GM18909 (cell line): ENCODE measurements around the gene FLNB.
"Not testable (repeated sequence)": the region's sequence is repeated elsewhere in the genome, so short reads cannot be mapped to it uniquely, and the experiment has no call there.

ENCODE experiments used
- ATAC-seq: cut with Tn5 transposase; IDR thresholded peaks from one replicate; pipeline ENCODE4 v1.9.1; 2021; ENCODE audit warnings: mild to moderate bottlenecking; ENCODE audit not compliant: unreplicated experiment, poor library complexity

The FLNB gene

DNA sequence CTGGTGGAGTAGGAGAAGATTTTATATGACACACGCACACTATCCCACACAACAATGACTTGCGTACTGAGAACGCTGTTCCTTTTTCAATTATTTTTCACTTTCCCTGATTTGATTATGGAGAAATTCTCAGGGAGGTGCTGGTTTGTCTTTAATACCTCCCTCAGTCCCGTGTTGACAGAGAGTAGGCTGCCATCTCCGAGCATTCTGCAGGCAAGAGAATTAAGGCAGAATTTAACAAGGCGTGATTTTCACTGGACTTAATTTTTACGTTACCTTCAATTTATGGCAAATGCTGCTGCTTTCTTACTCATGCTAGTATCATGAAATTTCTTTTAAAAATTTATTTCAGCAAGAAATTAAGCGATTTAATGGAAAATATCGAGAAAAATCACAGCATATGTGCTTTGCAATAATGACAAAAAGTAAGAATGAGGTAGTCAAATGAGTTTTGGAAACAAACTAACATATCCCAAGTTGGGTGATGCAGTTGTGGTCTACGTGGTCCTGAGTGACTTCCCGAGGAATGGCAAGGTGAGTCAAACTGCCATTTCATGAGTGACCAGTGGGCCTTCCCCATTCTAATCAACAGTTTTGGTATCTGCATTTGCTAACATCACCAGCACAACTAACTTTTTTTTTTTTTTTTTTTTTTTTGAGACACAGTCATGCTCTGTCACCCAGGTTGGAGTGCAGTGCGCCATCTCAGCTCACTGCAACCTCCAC lies 185.6 kb downstream of the FLNB start:
- ATAC-seq: no peak

DNA sequence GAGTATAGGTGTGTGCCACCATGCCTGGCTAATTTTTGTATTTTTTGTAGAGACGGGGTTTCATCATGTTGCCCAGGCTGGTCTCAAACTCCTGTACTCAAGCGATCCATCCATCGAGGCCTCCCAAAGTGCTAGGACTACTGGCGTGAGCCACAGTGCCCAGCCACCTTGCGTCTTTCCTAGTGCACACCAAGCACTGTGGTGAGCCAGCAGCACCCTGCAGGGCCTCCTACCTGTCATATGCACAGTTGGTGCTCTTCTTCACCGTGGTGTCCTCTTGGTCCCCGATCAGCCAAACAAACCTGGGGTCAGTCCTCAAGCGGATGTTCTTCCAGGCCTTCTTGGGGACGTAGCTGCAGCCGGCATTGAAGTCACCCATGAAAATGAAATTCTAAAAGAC lies 189.4 kb downstream of the FLNB start:
- ATAC-seq: no peak

DNA sequence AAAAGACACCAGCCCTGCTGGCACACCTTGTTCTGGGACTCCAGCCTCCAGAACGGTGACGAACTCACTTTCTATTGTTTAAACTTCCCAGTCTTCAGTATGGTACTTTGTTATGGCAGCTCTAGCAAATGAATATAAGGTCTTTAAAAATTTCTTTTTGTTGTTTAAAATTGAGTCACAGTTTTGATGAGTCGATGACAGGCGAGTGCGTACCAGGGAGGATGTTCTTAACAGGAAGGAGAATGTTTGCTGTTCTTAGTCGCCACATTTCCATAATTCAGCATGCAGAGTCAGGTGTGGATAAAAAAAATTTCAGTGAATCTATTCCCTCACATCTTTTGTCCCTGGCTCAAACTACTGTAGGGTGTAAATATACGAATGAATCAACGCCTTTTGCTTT lies 190.1 kb downstream of the FLNB start:
- ATAC-seq: no peak

DNA sequence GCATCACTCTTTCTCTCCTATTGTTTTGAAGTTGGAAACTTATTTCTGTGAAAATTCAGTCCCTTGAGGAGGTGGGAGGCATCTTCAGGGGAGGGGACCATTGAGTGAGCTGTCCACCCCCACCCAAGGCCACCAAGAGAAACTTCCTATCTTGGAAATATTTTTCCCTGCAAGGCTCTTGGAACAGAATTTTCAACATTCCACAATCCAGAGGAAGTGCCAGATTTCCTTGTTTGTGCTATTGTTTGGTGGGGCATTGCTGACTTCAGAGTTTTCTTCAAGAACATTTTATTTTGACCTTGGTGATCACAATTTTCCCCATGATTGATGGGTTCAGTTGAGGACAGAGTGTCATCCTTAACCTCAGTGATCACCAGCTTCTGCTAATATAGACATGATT lies 190.6 kb downstream of the FLNB start:
- ATAC-seq: no peak

DNA sequence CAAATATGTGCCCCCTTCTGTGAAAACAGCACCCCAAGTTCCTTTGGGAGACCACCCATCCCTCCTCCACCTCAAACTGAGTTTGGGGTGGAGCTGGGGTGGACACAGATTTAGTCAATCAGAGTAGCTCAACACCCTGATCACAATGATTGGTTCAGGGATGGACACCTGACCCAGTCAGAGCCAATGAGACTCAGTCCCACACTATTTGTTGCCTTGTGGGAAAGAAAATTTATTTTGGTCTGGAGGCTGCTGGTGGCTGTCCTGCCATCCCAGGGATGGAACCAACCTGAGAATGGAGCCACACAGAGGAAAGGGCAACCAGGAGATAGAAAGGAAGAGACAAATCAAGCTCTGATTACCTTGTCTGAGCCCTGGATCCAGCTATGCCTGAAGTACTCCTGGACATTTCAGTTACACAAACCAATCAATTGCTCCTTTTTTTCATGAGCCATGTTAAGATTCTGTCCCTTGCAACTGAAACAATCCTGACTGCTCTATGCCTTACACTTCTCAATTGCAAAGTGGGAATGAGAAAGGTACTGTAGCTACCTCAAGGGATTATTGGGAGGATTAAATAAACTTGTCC lies 192.0 kb downstream of the FLNB start:
- ATAC-seq: no peak

DNA sequence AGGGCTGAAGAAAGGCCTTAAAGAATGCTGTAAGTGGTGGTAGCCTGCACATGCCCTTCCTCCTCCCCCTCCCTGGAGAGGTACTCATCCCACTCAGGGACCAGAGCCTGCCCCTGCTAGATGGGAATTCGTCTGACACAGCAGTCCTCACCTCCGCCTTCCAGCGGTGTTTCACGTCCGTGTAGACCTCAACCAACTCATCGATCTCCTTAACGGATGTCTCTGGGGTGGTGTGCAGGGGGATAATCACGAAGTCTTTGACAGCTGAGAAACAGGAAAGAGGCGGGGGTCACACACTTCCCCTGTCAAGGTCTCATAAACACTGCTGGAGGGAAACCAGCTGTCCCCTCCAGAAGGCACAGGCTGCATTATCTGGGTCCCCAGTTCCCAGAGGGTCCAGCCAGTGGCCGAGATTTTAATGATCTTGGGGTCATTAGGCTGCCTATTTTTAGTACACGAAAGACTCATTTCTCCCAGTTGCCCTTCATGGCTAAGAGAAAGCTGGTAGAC lies 192.7 kb downstream of the FLNB start:
- no peak for ATAC-seq

DNA sequence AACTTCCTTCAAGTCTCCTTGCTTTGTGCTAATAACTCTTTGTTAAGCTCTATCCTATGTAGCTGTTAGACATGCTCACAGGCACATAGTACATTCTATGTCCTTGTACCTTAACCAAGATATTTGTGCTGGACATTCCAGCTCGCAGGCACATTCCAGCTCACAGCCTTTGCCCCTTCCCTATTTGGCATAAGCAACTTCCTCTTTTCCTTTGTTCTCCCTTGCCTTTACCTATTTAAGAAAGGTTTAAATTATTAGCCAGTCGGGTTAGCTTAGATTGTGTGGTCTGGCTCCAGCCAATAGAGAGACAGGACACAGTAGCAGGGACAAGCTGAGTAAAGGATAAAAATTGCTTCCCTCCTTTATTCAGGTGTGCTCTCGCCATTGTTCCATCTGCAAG lies 193.2 kb downstream of the FLNB start:
- not testable (repeated sequence) for ATAC-seq

DNA sequence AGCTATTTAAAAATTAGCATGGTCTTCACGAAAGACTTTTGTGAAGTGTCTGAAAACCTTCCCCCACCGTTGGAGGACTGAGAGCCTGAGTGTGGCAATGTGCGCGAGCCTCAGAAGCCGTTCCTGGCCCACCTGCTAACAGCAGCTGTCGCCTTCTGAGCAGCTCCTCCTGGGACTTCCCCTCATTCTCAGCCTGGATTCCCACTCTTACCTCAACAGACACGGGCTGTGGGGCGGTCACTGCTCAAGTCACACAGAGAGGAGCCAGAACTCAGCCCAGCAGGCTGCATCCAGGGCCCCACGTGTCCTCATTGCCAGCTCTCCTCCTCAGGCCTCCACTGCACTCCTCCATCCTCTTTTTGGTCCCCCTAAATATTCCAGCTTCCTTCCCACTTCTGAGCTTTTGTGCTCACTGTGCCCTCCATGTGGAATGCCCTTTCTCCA lies 194.7 kb downstream of the FLNB start:
- peak; percentile 77 for ATAC-seq

DNA sequence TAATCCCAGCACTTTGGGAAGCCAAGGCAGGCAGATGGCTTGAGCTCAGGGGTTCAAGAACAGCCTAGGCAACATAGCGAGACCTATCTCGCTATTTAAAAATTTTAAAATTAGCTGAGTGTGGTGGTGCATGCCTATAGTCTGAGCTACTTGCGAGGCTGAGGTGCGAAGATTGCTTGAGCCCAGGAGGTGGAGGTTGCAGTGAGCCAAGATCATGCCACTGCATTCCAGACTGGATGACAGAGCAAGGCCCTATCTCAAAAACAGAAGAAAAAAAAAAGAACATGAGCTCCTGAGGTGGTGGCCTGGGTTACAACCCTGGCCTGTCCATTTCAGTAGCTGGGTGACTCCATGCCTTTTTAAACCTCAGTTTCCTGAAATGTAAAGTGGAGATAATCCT lies 195.3 kb downstream of the FLNB start:
- ATAC-seq: no peak

DNA sequence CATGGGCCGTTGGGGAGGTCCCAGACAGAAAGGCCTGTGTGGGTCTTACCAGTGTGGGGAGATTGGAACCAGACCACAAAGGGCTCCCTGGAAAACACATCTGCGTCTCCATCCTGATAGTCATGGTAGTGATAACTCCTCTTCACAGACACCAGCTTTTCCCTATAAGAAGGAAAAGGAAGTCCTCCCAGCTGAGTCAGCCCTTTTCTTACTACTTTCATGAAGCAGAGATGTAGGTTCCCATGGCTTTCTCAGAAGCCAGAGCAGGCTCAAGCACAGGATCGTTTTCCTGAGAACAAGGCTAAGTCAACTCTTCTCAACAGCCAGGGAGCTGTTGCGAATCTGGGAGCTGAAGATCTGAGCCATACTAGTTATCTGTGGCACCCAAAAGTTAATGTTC lies 196.5 kb downstream of the FLNB start:
- no peak for ATAC-seq

DNA sequence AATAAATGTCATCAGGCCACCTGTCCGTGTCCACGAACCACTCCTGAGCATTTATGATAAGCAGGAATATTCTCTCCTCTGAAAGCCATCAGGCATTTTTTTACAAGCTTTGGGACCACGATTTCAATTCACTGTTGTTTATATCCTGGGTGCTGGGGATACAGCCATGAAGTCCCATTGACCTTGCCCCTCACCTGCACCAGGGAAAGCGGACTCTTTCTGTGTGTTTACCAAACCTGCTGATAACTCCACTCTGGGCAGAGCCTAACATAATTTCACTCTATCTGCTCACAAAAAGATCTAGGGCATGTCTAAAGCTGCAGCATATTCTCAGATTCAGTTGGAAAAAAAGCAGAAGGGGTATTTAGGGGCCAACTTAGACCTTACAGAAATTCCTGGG lies 197.8 kb downstream of the FLNB start:
- ATAC-seq: no peak

DNA sequence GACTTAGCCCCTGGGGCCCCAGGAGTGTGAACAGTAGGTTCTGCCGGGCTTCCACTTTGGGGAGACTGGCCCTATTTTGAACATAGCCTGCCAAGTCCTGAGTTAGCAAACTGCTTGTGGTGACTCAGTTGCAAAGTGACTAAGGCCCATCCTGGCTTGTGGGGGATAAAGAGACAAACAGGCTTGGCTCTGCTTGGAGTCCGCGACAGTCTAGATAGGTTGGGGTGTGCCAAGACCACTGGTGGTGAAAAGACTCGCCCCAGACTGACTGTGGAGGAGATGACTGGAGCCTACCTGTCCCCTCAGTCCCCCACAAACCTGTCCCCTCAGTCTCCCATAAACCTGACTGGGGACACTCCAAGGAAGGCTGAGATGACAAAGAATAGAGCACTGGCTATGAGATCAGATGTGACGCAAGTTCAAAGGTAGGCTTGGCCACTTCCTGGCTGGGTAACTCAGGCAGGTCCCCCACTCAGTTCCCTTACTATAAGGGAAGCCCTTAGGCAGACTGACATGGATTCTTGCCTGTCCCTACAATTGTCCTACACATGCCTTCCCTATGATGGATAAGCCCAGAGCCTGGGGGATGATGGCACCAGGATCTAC lies 198.3 kb downstream of the FLNB start:
- ATAC-seq: no peak

DNA sequence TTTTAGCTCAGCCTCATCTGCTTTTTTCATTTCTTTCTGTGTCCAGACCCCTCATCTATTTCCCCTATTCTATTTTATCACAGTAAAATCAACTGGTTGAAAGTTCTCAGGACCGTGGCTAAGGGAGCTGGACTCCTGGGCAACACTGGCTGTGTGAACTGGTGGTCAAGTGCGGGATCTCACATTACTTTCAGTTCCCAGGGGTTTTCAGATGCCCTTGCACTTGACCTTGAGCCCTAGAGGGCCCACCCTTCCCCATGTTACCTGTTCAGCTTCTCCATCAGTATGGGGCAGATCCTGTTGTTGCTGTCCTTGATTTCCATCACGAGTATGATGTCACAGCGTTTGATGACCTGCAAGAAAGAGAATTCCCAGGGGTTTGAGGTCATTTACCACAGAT lies 199.7 kb downstream of the FLNB start:
- no peak for ATAC-seq

DNA sequence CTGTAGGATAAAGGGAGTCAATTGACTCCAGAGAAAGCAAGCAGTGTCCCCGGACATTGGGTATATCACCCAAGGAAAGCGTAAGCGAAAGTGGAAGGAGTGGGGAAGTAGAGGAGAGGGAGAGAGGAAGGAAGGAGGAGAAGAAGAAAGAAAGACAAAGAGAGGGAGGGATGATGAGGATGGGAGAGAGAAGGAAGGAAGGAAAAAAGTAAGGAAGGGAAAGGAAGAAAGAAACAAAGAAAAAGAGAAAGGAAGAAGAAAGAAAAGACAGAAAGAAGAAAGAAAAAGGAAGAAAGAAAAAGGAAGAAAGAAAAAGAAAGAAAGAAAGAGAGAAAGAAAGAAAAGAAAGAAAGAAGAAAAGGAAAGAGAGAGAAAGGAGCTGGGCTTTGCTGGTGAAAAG lies 201.7 kb downstream of the FLNB start:
- ATAC-seq: no peak

DNA sequence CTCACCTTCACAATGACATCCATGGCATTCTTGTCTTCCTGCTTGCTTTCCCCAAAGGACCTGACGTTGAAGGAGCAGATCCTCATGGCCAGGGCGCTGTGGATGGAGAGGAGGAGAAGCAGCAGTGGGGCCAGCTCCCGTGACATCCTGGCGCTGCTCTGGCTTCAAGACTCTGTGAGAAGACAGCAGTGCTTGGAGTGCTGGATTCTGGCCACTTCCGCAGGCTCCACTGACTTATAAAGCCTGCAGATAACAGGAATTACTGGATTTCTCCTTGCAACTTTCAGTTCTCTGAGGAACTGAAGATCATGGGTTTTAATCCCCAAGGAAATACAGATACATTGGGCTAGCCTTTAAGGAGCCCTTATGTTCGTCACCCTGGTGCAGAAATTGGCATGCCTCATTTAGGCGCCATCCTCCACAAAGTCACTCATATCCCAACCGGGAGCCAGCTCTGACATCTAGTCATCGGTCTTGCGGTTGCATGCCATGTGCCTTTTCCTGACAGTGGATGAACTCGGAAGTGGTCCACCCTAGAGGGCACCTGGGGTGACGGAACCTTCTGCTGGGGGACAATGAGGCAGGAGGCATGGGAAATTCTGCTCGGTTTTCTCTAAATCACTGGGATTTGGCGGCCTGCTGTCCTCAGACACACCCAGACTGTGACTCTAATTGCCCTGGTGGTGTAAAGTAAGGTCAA lies 202.7 kb downstream of the FLNB start, which contains the start of gene DNASE1L3:
TSS of gene DNASE1L3 (minus strand) at position 212 of the 700 bp plus-strand sequence. CDS start at position 146, 66 bp downstream.
- no peak for ATAC-seq

DNA sequence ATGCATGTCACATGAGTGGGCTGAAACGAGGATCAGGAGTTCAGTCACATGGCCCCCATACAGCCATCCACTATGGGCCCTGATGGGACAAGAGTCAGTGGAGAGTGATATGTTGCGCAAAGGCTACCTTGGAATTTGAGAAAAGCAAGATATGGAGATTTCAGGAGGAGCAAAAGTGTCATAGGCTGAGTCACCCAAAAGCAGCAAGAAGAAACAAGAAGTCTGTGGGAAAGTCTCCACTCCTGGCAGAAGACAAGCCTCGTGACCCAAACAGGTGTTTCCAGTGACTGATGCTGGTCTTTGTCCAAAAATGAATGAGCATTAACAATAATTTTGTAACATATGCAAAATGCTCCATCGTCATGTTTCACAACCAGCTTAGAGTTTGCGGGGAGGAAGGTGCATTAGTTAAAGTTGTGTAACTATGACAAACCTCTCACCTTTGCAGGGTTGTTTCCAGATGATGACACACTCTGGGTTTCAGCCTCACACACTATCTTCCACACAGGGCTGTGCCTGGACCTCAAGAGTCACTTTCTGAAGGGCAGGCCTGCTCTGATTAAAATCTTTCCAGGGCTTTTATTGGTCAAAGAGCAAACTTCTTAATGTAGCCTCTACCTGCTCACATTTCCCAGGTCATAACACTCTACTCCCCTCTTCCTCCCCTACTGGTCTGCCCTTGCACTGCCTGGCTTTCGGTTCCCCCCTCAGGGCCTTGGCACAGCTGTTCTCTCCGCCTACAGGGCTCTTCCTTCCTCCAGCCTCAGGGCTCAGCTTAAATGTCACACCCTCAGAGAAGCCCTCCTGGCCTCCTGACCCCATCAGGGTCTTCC lies 206.5 kb downstream of the FLNB start:
- peak; percentile 82 for ATAC-seq

DNA sequence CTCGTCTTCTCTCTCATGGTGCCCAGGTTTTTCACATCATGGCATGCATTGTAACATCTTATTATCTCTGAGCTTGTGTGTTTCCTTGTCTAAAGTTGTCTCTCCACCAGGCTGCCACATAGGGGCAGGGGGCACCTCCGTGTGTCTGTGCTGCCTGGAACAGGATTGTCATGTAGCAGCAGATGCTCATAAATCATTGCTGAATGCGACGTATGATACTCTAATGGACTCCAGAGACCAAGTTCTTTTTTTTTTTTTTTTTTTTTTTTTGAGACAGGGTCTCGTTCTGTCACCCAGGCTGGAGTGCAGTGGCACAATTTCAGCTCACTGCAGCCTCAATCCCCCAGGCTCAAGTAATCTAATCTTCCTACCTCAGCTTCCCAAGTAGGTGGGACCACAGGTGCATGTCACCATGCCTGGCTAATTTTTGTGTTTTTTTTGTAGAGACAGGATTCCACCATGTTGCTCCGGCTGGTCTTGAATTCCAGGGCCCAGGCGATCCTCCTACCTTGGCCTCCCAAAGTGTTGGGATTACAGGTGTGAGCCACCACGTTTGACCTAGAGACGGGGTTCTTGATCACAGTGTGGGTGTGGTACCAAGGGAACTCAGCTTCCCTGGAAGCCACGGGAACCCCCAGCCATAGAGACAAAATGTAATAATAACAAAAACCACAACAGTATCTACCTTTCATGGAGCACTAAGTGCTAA lies 207.2 kb downstream of the FLNB start:
- peak; percentile 3 for ATAC-seq

DNA sequence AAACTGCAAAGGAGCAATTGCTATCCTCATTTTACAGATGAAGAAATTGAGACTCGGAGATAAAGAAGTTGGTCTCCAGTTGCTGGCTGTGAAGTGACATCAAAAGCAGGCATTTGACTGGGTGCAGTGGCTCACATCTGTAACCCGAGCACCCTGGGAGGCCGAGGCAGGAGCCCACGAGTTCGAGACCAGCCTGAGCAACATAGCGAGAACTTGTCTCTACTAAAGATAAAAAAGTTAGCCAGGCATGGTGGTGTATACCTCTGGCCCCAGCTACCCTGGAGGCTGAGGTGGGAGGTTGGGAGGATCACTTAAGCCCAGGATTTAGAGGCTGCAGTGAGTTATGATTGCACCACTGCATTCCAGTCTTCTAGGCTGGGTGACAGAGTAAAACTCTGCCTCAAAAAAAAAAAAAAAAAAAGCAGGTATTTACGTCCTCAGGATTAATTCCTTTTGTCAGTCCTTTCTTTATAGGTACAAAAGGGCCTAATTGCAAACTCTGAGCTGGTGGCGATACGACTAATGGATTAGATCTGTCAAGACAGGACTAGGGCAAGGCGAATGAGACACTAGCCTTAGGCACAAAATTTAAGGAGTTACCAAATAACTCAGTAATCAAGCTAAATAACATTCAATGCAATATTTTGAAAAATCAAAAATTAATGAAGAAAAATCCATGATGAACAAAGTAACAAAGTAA lies 208.4 kb downstream of the FLNB start:
- ATAC-seq: no peak
